Amniotic stem cell (primary cell): ENCODE measurements around the gene PLCXD3.
"Not testable (repeated sequence)": the region's sequence is repeated elsewhere in the genome, so short reads cannot be mapped to it uniquely, and the experiment has no call there.

Source experiments
- DNase-seq: peaks from one replicate; lab custom pipeline; 2025; lab: John Stamatoyannopoulos, UW

The PLCXD3 gene

GRCh38 chr5:41493490-41494126, 16.8 kb downstream of the PLCXD3 start:
- not testable (repeated sequence) for DNase-seq

DNA sequence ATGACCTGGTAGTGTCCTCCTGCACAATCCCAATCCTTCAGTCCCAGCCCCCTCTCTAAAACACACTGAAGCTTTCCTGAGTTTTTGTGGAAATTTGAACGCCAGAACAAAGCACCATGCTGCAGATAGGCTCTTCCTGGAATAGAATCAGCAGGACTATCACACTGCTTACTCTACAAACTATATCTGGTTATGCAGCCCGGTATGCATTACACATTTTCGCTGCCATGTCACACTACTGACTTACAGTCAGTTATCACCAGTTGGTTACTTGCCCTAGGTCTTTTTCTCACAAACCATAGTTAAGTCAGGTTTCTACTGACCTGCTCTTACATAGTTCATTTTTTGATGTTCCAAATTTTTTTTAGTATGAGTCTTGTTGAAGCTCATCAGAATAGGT, 24.9 kb downstream of the PLCXD3 start:
- DNase-seq = no peak

GRCh38 chr5:41482715-41483114, 27.7 kb downstream of the PLCXD3 start:
- DNase-seq = no peak

DNA sequence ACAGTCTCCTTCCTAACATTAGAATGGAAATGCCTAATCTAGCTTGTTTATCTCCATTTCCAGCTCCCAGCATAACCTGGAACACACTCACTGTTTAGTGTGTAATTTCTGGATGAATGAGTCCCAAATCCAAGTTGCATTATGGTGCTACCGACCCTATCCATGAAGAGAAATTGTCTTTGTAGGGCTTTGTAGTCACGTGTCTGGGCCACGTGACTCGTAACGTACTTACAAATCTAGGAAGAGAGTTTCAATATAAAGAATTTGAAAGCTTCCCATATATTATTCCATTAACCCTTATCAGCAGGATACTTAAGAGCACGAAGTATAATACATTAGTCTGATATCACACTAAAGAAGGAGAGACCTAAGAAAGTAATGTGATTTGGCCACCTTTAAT, 28.2 kb downstream of the PLCXD3 start:
- no peak for DNase-seq

DNA sequence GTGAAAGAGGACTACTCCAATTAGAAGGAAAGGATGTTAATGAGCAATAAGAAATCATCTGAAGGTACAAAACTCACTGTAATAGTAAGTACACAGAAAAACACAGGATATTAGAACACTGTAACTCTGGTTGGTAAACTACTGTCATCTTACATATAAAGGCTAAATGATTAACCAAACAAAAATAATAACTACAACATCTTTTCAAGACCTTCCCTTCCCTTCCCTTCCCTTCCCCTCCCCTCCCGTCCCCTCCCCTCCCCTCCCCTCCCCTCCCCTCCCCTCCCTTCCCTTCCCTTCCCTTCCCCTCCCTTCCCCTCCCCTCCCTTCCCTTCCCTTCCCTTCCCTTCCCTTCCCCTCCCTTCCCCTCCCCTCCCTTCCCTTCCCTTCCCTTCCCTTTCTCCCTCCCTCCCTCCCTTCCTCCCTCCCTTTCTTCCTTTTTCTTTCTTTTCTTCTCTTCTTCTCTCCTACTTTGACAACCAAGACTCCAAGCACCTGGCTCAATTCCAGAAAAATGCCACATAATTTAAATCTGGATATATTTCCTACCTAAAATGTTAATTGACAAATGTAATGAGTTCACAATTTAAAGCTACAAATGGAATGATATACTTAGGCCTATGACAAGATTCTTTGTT, 38.7 kb downstream of the PLCXD3 start:
- not testable (repeated sequence) for DNase-seq

DNA sequence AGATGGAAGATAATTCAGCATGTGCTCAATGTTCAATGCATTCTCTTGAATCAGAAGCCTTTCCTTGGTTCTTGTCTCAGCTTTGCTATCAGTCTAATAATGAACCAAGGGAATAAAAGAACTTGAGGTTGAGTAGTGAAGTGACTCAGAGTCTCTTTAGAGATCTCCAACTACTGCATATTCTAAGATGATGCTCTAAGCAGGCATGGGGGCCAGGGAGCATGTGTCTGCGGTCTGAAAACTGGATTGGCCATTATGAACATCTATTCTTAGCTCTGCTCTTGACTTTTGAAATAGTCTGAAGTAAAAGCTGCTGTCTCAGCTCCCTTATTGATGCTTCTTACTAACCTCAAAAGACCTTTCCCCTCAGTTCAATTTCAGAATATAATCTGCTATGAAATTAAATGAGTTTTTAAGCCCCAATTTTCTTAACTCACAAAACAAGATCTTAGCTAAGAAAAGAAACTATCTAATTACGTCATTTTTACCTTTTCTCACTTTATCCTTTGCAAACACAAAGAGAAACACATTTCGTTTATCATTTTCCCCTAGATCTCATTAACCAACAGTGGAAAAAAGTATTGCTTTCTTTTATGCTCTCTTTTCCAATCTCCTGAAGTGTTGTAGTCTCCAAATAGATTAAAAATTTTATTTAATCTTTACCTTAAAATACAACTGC, 44.8 kb downstream of the PLCXD3 start:
- DNase-seq = no peak

- DNase-seq = no peak
Observed at GRCh38 chr5:41459557-41459956, 50.8 kb downstream of the PLCXD3 start.

GRCh38 chr5:41457094-41457493, 53.3 kb downstream of the PLCXD3 start:
- no peak for DNase-seq

GRCh38 chr5:41452506-41452905, 57.9 kb downstream of the PLCXD3 start:
- DNase-seq = no peak

- no peak for DNase-seq
Observed at GRCh38 chr5:41447650-41448510, 62.5 kb downstream of the PLCXD3 start.

DNA sequence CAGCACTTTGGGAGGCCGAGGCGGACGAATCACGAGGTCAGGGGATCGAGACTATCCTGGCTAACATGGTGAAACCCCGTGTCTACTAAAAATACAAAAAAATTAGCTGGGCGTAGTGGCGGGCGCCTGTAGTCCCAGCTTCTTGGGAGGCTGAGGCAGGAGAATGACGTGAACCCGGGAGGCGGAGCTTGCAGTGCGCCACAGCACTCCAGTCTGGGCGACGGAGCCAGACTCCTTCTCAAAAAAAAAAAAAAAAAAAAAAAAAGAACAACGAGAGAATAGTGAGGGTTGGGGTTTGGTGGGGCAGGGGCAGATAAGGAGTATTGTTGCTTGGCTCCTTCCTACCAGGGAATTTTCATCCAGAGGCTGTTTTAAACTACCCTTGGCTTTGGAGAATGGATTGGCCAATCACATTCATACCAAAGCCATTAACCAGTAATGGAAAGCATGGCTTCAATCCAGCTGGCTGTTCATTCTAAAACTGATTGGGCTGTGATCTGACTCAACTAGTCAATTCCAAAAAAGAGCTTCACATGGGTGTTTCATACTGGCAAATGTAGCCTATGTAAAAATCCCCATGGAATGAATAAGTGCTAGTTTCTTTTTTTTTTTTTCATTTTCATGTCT, 64.4 kb downstream of the PLCXD3 start:
- DNase-seq = no peak

- no peak for DNase-seq
Observed at GRCh38 chr5:41435276-41435675, 75.1 kb downstream of the PLCXD3 start.

GRCh38 chr5:41433552-41434181, 76.7 kb downstream of the PLCXD3 start:
- no peak for DNase-seq

DNA sequence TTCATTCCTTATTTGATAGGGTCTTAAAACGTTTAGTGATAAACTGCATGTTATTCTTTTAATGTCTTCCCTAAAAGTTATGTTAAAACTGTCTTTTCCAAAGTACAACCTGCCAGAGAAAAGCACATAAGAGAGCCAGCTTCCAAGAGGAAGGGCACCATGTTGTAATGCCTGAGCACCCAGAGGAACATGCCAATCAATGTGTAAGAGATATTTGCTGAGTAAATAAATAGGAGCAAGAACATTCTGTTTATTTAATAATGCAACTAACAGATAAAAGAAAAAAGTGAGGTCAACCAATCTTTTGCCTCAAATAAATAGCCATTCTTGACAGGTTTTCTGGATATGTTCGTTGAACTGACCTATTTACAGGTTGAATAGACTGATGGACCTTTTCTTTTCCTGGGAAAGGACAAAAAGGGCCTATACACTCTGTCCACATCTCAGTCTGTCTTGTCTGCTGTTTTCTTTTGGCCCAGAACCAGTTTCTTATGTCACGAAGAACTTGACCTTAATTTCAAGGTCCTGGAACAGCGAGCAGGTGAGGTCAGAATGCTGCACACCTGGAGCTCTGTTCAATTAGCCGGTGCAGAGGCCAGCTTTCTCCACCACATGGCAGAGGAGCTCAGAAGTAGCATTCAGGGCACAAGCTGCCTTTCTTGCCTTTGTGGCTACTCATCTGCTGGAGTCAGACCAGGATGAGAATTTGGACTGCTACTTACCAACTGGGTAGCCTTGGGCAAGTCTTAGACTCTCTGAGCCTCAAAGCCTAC, 77.7 kb downstream of the PLCXD3 start:
- DNase-seq = no peak

- DNase-seq = no peak
Observed at GRCh38 chr5:41427505-41427904, 82.9 kb downstream of the PLCXD3 start.

GRCh38 chr5:41425736-41426135, 84.7 kb downstream of the PLCXD3 start:
- no peak for DNase-seq

DNA sequence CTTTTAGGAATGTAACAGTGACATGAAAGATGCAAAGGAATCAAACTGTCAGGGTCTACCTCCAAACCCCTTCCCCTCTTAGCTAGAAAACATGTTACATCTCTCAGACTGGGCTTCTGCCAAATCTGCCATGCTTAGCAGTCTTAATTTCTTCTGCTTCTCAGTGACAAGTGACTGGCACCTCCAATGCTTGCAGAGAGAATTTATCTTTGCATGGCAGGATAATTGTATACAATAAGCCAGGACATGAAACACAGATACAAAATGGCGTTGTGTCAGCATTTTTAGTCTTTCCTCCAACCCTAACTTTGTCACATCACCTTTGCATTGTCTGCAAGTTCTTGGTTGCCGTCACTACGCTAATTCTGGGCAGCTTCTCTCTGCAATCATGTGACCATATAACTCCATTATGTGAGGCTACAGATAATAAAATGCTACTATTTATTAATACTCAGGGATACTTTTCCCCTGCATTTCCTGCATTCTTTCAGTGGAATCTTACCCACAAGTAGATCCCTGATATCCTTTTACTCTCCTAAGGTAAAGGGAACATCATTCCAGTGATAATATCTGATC, 89.8 kb downstream of the PLCXD3 start:
- DNase-seq = no peak

DNA sequence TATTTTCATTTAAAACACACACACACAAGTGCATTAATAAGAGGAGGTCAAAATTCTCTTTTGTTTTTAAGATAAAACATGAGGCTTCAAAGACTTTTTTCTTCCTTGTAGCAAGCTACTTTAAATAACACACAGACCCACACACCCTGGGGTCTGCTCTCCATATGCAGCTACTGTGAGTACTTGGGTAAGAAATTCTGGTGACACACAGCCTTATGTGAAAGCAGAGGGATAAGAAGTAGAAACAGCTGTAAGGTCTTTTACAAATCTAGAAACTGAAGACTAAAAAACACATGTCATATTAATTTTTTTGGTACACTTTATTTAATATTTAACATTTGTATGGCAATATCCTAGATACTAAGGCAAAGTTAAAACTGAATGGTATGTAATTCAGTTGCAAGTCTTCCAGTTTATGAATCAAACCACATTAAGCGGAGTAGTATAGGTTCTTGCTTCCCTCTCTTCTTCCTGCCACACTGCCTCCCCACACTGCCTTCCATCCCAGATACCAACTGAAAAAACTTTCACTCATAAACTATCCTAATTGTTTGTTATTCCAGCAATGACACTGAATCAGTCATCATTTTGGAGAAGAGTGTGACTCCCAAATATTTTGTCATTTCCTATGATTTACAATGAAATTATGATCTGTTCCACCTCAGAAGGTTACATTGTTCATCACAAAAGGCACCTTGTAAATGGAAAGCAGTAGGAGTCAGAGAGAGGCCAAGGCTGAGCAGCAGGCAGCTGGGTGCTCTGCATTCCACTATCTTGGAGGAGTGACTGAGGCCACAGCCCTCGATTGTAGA, 92.0 kb downstream of the PLCXD3 start:
- DNase-seq = peak; percentile 2

GRCh38 chr5:41416336-41416735, 94.1 kb downstream of the PLCXD3 start:
- no peak for DNase-seq

DNA sequence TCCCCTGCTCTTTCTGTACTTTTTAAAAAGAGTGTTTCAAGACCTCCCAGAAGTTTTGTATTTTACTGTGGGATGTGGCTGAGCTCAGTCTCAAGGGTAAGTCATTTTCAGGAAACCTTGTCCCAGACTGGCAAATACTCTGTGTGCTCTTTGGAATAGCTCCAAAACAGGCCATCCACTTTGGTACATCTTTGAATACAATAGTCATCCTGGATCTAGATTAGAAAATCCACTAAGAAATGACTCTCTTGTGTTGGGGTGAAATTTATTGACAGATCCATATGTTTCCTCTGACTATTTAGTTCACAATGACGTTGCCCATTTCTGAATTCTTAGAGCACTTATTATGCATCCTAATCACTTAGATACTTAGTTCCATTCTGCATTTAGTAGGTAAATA, 95.2 kb downstream of the PLCXD3 start:
- DNase-seq = no peak
